Stomach (tissue), 4 donors: Measurements from ENCODE around the gene CABCOCO1.

Source experiments
- EP300 ChIP-seq: sonication (generic); formaldehyde crosslinking; IDR thresholded peaks from one replicate; pipeline ENCODE4 v1.6.1; 2017; ENCODE audit warnings: antibody characterized with exemption
- POLR2A ChIP-seq, 4 donors: fragments of 450-650 bp; IDR thresholded peaks; one replicate each; pipeline ENCODE4 v1.6.1; 2016; ENCODE audit warnings: antibody characterized with exemption in 4 of 4, control low read depth in 2 of 4, mild to moderate bottlenecking in 1 of 4, moderate library complexity in 1 of 4
- POLR2AphosphoS5 ChIP-seq, 3 donors: sonication (generic); formaldehyde crosslinking; IDR thresholded peaks; one replicate each; pipeline ENCODE4 v1.6.1; 2016; ENCODE audit warnings: antibody characterized with exemption in 3 of 3
- TF ChIP-seq, protein P1 (sequence below), 7 experiments: fragments of 450-650 bp in 4 of 7; fragments of 200-600 bp in 3 of 7; sonication (generic) in 3 of 7; IDR thresholded peaks; one replicate each; pipeline ENCODE4 v1.5.1; 2016 to 2019; ENCODE audit warnings: antibody characterized with exemption in 7 of 7, control low read depth in 2 of 7, mild to moderate bottlenecking in 1 of 7

- TF ChIP-seq, protein P1, sequence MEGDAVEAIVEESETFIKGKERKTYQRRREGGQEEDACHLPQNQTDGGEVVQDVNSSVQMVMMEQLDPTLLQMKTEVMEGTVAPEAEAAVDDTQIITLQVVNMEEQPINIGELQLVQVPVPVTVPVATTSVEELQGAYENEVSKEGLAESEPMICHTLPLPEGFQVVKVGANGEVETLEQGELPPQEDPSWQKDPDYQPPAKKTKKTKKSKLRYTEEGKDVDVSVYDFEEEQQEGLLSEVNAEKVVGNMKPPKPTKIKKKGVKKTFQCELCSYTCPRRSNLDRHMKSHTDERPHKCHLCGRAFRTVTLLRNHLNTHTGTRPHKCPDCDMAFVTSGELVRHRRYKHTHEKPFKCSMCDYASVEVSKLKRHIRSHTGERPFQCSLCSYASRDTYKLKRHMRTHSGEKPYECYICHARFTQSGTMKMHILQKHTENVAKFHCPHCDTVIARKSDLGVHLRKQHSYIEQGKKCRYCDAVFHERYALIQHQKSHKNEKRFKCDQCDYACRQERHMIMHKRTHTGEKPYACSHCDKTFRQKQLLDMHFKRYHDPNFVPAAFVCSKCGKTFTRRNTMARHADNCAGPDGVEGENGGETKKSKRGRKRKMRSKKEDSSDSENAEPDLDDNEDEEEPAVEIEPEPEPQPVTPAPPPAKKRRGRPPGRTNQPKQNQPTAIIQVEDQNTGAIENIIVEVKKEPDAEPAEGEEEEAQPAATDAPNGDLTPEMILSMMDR (IDR thresholded peaks at IDR 0.05): no peak
- TF ChIP-seq POLR2AphosphoS5 (IDR thresholded peaks at IDR 0.05) (no peak), POLR2A (IDR thresholded peaks at IDR 0.05) (no peak), EP300 (no peak)
Observed at GRCh38 chr10:61669161-61669725, 6.5 kb downstream of the CABCOCO1 start.
